ENCODE results near the gene MEGF11.

The MEGF11 gene

GRCh38 chr15:65968511-65968910 lies 285.0 kb downstream of the MEGF11 start:
- Histone ChIP-seq H3K9me2 (ENCODE audit: low read depth, low read length) (no peaks in the 10 kb centered on the region), H4K20me1 (ENCODE audit: insufficient read depth, low read length) (no peaks in the 10 kb centered on the region), H3K4me3 (ENCODE audit: low read depth, low read length, poor library complexity, severe bottlenecking) (no peak overlapping the region), H3K9ac (ENCODE audit: low read length) (no peak overlapping the region), H3K4me2 (ENCODE audit: low read length) (no peak overlapping the region), H3K36me3 (ENCODE audit: insufficient read depth, low read length) (peaks cover 28% of the 10 kb centered on the region), H2AFZ (ENCODE audit: low read length) (no peak overlapping the region), H3K4me1 (ENCODE audit: insufficient read depth, low read length, severe bottlenecking) (peaks cover 10% of the 10 kb centered on the region), H3K27ac (ENCODE audit: low read depth, low read length, poor library complexity, severe bottlenecking) (no peak overlapping the region), H3K79me2 (ENCODE audit: insufficient read depth, low read length) (no peaks in the 10 kb centered on the region), H3F3A (ENCODE audit: insufficient read depth, low read length) (no peaks in the 10 kb centered on the region), H3K9me3 (ENCODE audit: low read length) (no peaks in the 10 kb centered on the region), H3K27me3 (ENCODE audit: insufficient read depth, low read length) (no peaks in the 10 kb centered on the region)
- no peak for TF ChIP-seq EZH2 (IDR thresholded peaks at IDR 0.05; ENCODE audit: borderline replicate concordance, low read length)
- TF ChIP-seq, protein P1, sequence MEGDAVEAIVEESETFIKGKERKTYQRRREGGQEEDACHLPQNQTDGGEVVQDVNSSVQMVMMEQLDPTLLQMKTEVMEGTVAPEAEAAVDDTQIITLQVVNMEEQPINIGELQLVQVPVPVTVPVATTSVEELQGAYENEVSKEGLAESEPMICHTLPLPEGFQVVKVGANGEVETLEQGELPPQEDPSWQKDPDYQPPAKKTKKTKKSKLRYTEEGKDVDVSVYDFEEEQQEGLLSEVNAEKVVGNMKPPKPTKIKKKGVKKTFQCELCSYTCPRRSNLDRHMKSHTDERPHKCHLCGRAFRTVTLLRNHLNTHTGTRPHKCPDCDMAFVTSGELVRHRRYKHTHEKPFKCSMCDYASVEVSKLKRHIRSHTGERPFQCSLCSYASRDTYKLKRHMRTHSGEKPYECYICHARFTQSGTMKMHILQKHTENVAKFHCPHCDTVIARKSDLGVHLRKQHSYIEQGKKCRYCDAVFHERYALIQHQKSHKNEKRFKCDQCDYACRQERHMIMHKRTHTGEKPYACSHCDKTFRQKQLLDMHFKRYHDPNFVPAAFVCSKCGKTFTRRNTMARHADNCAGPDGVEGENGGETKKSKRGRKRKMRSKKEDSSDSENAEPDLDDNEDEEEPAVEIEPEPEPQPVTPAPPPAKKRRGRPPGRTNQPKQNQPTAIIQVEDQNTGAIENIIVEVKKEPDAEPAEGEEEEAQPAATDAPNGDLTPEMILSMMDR (IDR thresholded peaks at IDR 0.05; ENCODE audit: low read length), result no peak

DNA sequence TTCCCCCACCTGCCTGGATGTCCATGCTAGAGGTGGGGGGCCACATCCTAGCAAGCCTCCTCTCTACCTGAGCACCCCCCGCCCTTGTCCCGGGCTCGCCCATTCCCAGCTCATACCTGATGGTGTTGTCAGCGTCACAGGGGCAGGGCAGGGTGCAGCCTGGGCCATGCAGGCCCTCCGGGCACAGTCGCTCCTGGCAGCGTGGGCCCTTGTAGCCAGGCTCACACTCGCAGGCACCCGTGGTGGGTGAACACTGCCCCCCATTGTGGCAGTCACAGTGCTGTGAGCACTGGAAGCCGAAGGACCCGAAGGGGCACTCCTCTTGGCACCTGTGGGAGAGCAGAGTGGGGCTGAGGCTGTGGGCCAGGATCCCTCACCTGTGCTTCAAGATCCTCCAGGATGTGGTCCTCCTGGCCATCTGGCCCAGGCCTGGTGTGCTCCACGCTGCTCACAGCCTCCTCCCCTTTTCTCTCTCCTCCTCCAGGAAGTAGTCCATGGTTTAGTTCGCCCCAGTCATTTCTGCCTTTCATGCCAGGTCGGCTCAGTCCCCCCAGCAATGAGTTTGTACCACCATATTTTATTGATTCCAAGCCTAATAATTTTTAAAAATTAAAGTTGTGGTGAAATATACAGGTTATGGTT lies 288.6 kb downstream of the MEGF11 start:
- peaks cover 13% of the 10 kb centered on the region; the same call in 1 of the 2 replicates for H3K36me3 ChIP-seq (ENCODE audit: insufficient read depth, low read length)
- no peaks in the 10 kb centered on the region for H3K79me2 ChIP-seq (ENCODE audit: insufficient read depth, low read length)
- H3K4me1 ChIP-seq (ENCODE audit: insufficient read depth, low read length, severe bottlenecking), result peaks cover 10% of the 10 kb centered on the region
- no peaks in the 10 kb centered on the region for H3K9me3 ChIP-seq (ENCODE audit: low read length)
- H3K4me2 ChIP-seq (ENCODE audit: low read length), result no peak overlapping the region
- H3K9me2 ChIP-seq (ENCODE audit: low read depth, low read length), result no peaks in the 10 kb centered on the region
- H3K27me3 ChIP-seq (ENCODE audit: insufficient read depth, low read length), result no peaks in the 10 kb centered on the region
- H3K27ac ChIP-seq (ENCODE audit: low read depth, low read length, poor library complexity, severe bottlenecking), result no peak overlapping the region
- no peak overlapping the region for H3K4me3 ChIP-seq (ENCODE audit: low read depth, low read length, poor library complexity, severe bottlenecking)
- TF ChIP-seq EZH2 (IDR thresholded peaks at IDR 0.05; ENCODE audit: borderline replicate concordance, low read length), result no peak
- TF ChIP-seq, protein P1 (IDR thresholded peaks at IDR 0.05; ENCODE audit: low read length), result no peak
- no peaks in the 10 kb centered on the region for H4K20me1 ChIP-seq (ENCODE audit: insufficient read depth, low read length)
- no peak overlapping the region for H2AFZ ChIP-seq (ENCODE audit: low read length)
- no peak overlapping the region for H3K9ac ChIP-seq (ENCODE audit: low read length)
- H3F3A ChIP-seq (ENCODE audit: insufficient read depth, low read length), result no peaks in the 10 kb centered on the region

DNA sequence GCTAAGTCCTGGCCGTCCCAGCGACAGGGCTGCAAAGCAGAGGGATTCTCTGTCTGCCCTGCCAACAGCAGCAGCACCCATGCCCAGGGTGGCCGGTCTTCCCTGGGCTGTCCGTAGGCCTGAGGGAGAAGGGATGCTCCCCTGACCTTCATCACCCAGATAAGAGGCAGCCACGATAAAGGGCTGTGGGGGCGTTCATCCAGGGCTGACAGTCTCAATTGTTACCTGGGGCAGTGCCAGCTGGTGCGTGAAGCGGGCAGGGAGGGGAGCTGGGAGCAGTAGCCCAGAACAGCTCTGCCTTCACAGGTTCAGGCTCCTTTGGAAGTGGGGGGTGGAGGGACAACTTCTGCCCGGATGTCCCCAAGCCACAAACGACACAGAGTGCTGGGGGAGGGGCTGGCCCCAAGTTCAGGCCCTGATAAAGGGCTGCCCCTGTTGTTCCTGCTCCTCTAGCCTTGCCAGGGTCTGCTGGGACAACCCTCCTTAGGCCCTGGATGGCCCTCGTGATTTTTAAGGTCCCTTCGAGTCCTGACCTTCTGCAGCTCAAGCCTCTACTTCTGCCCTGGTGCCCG lies 289.6 kb downstream of the MEGF11 start:
- Histone ChIP-seq H3F3A (ENCODE audit: insufficient read depth, low read length) (no peaks in the 10 kb centered on the region), H3K9ac (ENCODE audit: low read length) (no peak overlapping the region), H3K9me2 (ENCODE audit: low read depth, low read length) (no peaks in the 10 kb centered on the region), H4K20me1 (ENCODE audit: insufficient read depth, low read length) (no peaks in the 10 kb centered on the region), H3K4me3 (ENCODE audit: low read depth, low read length, poor library complexity, severe bottlenecking) (no peak overlapping the region), H3K27ac (ENCODE audit: low read depth, low read length, poor library complexity, severe bottlenecking) (no peak overlapping the region), H3K4me1 (ENCODE audit: insufficient read depth, low read length, severe bottlenecking) (peaks cover 10% of the 10 kb centered on the region), H3K27me3 (ENCODE audit: insufficient read depth, low read length) (no peaks in the 10 kb centered on the region), H3K79me2 (ENCODE audit: insufficient read depth, low read length) (no peaks in the 10 kb centered on the region), H3K36me3 (ENCODE audit: insufficient read depth, low read length) (peaks cover 8% of the 10 kb centered on the region; the same call in 1 of the 2 replicates), H3K9me3 (ENCODE audit: low read length) (no peaks in the 10 kb centered on the region), H3K4me2 (ENCODE audit: low read length) (no peak overlapping the region), H2AFZ (ENCODE audit: low read length) (no peak overlapping the region)
- TF ChIP-seq, protein P1 (IDR thresholded peaks at IDR 0.05; ENCODE audit: low read length), result no peak
